A549 (cell line): ENCODE measurements around the gene NLRC5. TPM values are rescaled to one million over a fixed set of nuclear protein-coding genes. Genes with fewer than 3 reads are reported as not detected.

Experiments
- ATAC-seq, 2 experiments: fragments of 200-7000 bp in 1 of 2; fragments of >200 bp in 1 of 2; cut with Nextera tagmentation in 1 of 2; cut with Tn5 transposase in 1 of 2; 3 replicates each; pipeline versions ENCODE4 v1.8.0 to v1.9.1; 2018 to 2020; ENCODE audit warnings: mild to moderate bottlenecking in 1 of 2, moderate library complexity in 1 of 2
- CTCF ChIA-PET: fragments of 300-600 bp; sonication (Branson Sonifier 250); formaldehyde crosslinking; extraction: SDS; loops from one replicate; lab custom pipeline; 2021; ENCODE audit warnings: antibody characterized with exemption, inconsistent platforms; lab: Yijun Ruan, JAX
- POLR2A ChIA-PET: fragments of 350-600 bp; formaldehyde crosslinking; extraction: SDS; loops from one replicate; lab custom pipeline; 2021; ENCODE audit warnings: antibody characterized with exemption, inconsistent platforms; lab: Yijun Ruan, JAX
- DNase-seq, 2 experiments: peaks; one replicate each; pipeline versions ENCODE4 v3.0.0 to v3.0.0-alpha.2; 2011 to 2016; ENCODE audit warnings: low read depth in 1 of 2, low spot score in 1 of 2
- FAIRE-seq: peaks from 2 replicates; lab custom pipeline; 2011; peaks lifted over from hg19 to GRCh38; lab: Jason Lieb, UNC
- H3K27ac ChIP-seq, 2 experiments: fragments of >200 bp; sonication (Bioruptor Twin); formaldehyde crosslinking; 3 replicates each; pipeline ENCODE4 v1.5.1; 2016 to 2017
- H3K4me1 ChIP-seq: fragments of >200 bp; sonication (Bioruptor Twin); formaldehyde crosslinking; 3 replicates; pipeline ENCODE4 v1.6.1; 2016
- H3K4me2 ChIP-seq: fragments of >200 bp; sonication (Bioruptor Twin); formaldehyde crosslinking; 3 replicates; pipeline ENCODE4 v1.6.1; 2016
- H3K4me3 ChIP-seq: fragments of >200 bp; sonication (Bioruptor Twin); formaldehyde crosslinking; 3 replicates; pipeline ENCODE4 v1.5.1; 2016
- H3K9me3 ChIP-seq: fragments of >200 bp; sonication (Bioruptor Twin); formaldehyde crosslinking; 3 replicates; pipeline ENCODE4 v1.6.1; 2016
- BHLHE40 ChIP-seq: IDR thresholded peaks from 2 replicates; pipeline ENCODE4 v1.6.1; 2012; ENCODE audit warnings: low read depth, low read length, inconsistent platforms
- CBX2 ChIP-seq: fragments of 200-600 bp; sonication (generic); IDR thresholded peaks from 2 replicates; pipeline ENCODE4 v1.6.1; 2016; ENCODE audit warnings: low read depth, mild to moderate bottlenecking, borderline replicate concordance
- CEBPB ChIP-seq, 2 experiments: fragments of >200 bp in 1 of 2; sonication (Bioruptor Twin) in 1 of 2; formaldehyde crosslinking in 1 of 2; IDR thresholded peaks; 2 replicates each; pipeline ENCODE4 v1.6.1; 2012 to 2016
- EHMT2 ChIP-seq: fragments of 200-600 bp; sonication (generic); IDR thresholded peaks from 2 replicates; pipeline ENCODE4 v1.6.1; 2016; ENCODE audit warnings: antibody characterized with exemption, low read depth, mild to moderate bottlenecking, moderate library complexity
- FOSL2 ChIP-seq, 2 experiments: fragments of 450-650 bp in 1 of 2; fragments of >200 bp in 1 of 2; sonication (Bioruptor Twin) in 1 of 2; formaldehyde crosslinking; IDR thresholded peaks; 2 replicates each; pipeline versions ENCODE4 v1.5.0 to v1.6.1; 2016 to 2020; ENCODE audit warnings: mild to moderate bottlenecking in 1 of 2, moderate library complexity in 1 of 2
- FOXS1 ChIP-seq: fragments of 250-450 bp; sonication (Bioruptor Pico); IDR thresholded peaks from 2 replicates; pipeline ENCODE4 v1.5.0; 2020; ENCODE audit warnings: mild to moderate bottlenecking, moderate library complexity
- HOXA7 ChIP-seq: fragments of 250-450 bp; sonication (Bioruptor Pico); IDR thresholded peaks from 2 replicates; pipeline ENCODE4 v1.5.0; 2020; ENCODE audit warnings: mild to moderate bottlenecking, moderate library complexity
- HOXB5 ChIP-seq: fragments of 250-450 bp; sonication (Bioruptor Pico); IDR thresholded peaks from 2 replicates; pipeline ENCODE4 v1.5.0; 2020; ENCODE audit warnings: mild to moderate bottlenecking, moderate library complexity
- JUN ChIP-seq, 2 experiments: fragments of >200 bp; sonication (Bioruptor Twin); formaldehyde crosslinking; IDR thresholded peaks; 2 replicates in 1 of 2; 3 replicates in 1 of 2; pipeline ENCODE4 v1.6.1; 2016 to 2017
- KDM5A ChIP-seq: fragments of 200-600 bp; sonication (generic); IDR thresholded peaks from 2 replicates; pipeline ENCODE4 v1.6.1; 2016; ENCODE audit warnings: antibody characterized with exemption, mild to moderate bottlenecking
- MAFK ChIP-seq: fragments of 450-650 bp; IDR thresholded peaks from 2 replicates; pipeline ENCODE4 v1.6.1; 2014; ENCODE audit not compliant: partially characterized antibody
- NFE2L2 ChIP-seq: fragments of 150-350 bp; conservative IDR thresholded peaks from 2 replicates; pipeline ENCODE4 v1.6.1; 2014; ENCODE audit warnings: low read length
- NPAS2 ChIP-seq: fragments of 250-450 bp; sonication (Bioruptor Pico); IDR thresholded peaks from 2 replicates; pipeline ENCODE4 v1.8.0; 2022; ENCODE audit warnings: mild to moderate bottlenecking, moderate library complexity, borderline replicate concordance
- NR3C1 ChIP-seq: fragments of >200 bp; sonication (Bioruptor Twin); formaldehyde crosslinking; IDR thresholded peaks from 3 replicates; pipeline ENCODE4 v1.6.1; 2017
- POLR2A ChIP-seq: IDR thresholded peaks from 2 replicates; pipeline ENCODE4 v1.6.1; 2012; ENCODE audit warnings: mild to moderate bottlenecking, low read length
- RFX5 ChIP-seq: fragments of 450-650 bp; IDR thresholded peaks from 2 replicates; pipeline ENCODE4 v1.7.1; 2014; ENCODE audit warnings: antibody characterized with exemption, mild to moderate bottlenecking, moderate library complexity
- TFCP2L1 ChIP-seq: fragments of 250-450 bp; sonication (Bioruptor Pico); IDR thresholded peaks from 2 replicates; pipeline ENCODE4 v1.5.0; 2021; ENCODE audit warnings: mild to moderate bottlenecking
- ZFP36 ChIP-seq: fragments of 450-650 bp; IDR thresholded peaks from 2 replicates; pipeline ENCODE4 v1.6.1; 2014; ENCODE audit warnings: borderline replicate concordance; ENCODE audit not compliant: partially characterized antibody
- ZNF302 ChIP-seq: fragments of 250-450 bp; sonication (Bioruptor Pico); IDR thresholded peaks from 2 replicates; pipeline ENCODE4 v1.9.0; 2021; ENCODE audit warnings: inconsistent platforms, mild to moderate bottlenecking, moderate library complexity
- ZSCAN20 ChIP-seq: fragments of 250-450 bp; sonication (Bioruptor Pico); IDR thresholded peaks from 2 replicates; pipeline ENCODE4 v1.8.0; 2022; ENCODE audit warnings: mild to moderate bottlenecking, moderate library complexity
- WGBS: methylation state at CpG from one replicate; pipeline ENCODE4 v1.1.6; 2017; ENCODE audit errors: missing lambda C conversion rate; 5-methylcytosine and 5-hydroxymethylcytosine counted together
- polyA plus RNA-seq, 4 experiments: library from polyadenylated mRNA; depleted of rRNA in 3 of 4; stranded (reverse); fragments of >200 nt; fragmentation: RNase III in 1 of 4; extraction: RNeasy Plus Mini Kit Qiagen cat#74134 plus additional on column Dnase treatment in 1 of 4; gene quantifications; 2 replicates in 3 of 4; 3 replicates in 1 of 4; pipeline ENCODE4 v1.2.3, GENCODE V29; 2011 to 2017
- TF ChIP-seq, protein P1 (sequence below): IDR thresholded peaks from 2 replicates; pipeline ENCODE4 v1.6.1; 2012
- TF ChIP-seq, protein P2 (sequence below): fragments of 250-450 bp; sonication (Bioruptor Pico); IDR thresholded peaks from 2 replicates; pipeline ENCODE4 v1.5.0; 2021; ENCODE audit warnings: mild to moderate bottlenecking, moderate library complexity, borderline replicate concordance
- TF ChIP-seq, protein P3 (sequence below): fragments of 200-600 bp; sonication (generic); IDR thresholded peaks from 2 replicates; pipeline ENCODE4 v1.6.1; 2016; ENCODE audit warnings: antibody characterized with exemption, mild to moderate bottlenecking, moderate library complexity

Gene NLRC5
- polyA plus RNA-seq, 2 of the 4 experiments (the other 2 are of a cell fraction): 2.5 to 3.6 TPM

DNA sequence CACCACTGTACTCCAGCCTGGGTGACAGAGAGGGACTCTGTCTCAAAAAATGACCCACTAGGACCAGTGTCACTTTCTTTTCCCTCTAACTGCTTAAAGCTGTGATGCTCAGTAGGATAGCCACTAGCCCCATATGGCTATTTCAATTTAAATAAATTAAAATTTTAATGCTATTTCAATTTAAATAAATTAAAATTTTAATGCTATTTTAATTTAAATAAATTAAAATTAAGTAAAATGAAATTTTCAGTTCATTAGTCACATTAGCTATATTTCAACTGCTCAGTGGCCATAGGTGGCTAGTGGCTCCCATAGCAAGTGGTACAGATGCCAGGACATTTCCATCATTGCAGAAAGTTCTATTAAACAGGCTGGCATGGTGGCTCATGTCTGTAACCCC, 43.0 kb downstream of the NLRC5 start:
- Histone ChIP-seq H3K4me1 (no peaks in the 10 kb centered on the region), H3K27ac (no peak overlapping the region), H3K4me2 (no peak overlapping the region), H3K9me3 (no peaks in the 10 kb centered on the region), H3K4me3 (no peak overlapping the region)
- no peak for FAIRE-seq
- DNase-seq: no peak
- ChIA-PET POLR2A (no interaction called here), CTCF (interaction anchor here (0.9 to 1.8 kb wide), 2 partner anchors 10 to 239 kb away, joined by 4 read pairs; no protein-coding TSS in a partner anchor)
- no peak for TF ChIP-seq CBX2
- no peak for ATAC-seq

DNA sequence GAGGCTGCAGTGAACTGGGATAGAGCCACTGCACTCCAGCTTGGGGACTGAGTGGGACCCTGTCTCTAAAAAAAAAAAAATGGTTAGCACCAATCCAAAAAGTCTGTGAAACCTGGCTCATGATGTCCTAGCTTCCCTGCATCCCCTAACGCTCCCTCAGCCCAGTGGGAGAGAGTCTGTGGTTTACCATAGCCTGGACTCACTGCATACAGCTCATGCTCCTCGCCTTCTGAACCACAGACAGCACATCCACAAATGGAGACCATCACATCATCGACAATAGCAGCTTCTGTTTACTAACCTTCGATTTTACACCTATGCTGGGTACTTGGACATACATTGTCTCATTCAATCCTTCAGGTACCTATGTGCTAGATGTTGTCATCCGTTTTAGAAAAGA, 43.6 kb downstream of the NLRC5 start:
- H3K4me3 ChIP-seq: no peak overlapping the region
- POLR2A ChIA-PET: no interaction called here
- WGBS: 48% methylated on average over 5 of the region's 5 CpGs
- FAIRE-seq (no peak), DNase-seq (no peak), ATAC-seq (no peak)
- no peak overlapping the region for H3K27ac ChIP-seq
- H3K4me1 ChIP-seq: no peaks in the 10 kb centered on the region
- no peaks in the 10 kb centered on the region for H3K9me3 ChIP-seq
- CTCF ChIA-PET: interaction anchor here (0.9 to 1.8 kb wide), 2 partner anchors 11 to 239 kb away, joined by 4 read pairs; no protein-coding TSS in a partner anchor
- no peak for TF ChIP-seq CEBPB (IDR thresholded peaks at IDR 0.05)
- no peak for TF ChIP-seq NFE2L2
- TF ChIP-seq, protein P1, sequence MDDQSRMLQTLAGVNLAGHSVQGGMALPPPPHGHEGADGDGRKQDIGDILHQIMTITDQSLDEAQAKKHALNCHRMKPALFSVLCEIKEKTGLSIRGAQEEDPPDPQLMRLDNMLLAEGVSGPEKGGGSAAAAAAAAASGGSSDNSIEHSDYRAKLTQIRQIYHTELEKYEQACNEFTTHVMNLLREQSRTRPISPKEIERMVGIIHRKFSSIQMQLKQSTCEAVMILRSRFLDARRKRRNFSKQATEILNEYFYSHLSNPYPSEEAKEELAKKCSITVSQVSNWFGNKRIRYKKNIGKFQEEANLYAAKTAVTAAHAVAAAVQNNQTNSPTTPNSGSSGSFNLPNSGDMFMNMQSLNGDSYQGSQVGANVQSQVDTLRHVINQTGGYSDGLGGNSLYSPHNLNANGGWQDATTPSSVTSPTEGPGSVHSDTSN: no peak
- TF ChIP-seq, protein P2, sequence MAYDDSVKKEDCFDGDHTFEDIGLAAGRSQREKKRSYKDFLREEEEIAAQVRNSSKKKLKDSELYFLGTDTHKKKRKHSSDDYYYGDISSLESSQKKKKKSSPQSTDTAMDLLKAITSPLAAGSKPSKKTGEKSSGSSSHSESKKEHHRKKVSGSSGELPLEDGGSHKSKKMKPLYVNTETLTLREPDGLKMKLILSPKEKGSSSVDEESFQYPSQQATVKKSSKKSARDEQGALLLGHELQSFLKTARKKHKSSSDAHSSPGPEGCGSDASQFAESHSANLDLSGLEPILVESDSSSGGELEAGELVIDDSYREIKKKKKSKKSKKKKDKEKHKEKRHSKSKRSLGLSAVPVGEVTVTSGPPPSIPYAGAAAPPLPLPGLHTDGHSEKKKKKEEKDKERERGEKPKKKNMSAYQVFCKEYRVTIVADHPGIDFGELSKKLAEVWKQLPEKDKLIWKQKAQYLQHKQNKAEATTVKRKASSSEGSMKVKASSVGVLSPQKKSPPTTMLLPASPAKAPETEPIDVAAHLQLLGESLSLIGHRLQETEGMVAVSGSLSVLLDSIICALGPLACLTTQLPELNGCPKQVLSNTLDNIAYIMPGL: no peak
- TF ChIP-seq FOSL2 (IDR thresholded peaks at IDR 0.05): no peak
- TF ChIP-seq FOSL2 (CRISPR knock-in tag; IDR thresholded peaks at IDR 0.05): no peak
- no peak for TF ChIP-seq FOXS1 (CRISPR knock-in tag)
- no peak overlapping the region for H3K4me2 ChIP-seq

DNA sequence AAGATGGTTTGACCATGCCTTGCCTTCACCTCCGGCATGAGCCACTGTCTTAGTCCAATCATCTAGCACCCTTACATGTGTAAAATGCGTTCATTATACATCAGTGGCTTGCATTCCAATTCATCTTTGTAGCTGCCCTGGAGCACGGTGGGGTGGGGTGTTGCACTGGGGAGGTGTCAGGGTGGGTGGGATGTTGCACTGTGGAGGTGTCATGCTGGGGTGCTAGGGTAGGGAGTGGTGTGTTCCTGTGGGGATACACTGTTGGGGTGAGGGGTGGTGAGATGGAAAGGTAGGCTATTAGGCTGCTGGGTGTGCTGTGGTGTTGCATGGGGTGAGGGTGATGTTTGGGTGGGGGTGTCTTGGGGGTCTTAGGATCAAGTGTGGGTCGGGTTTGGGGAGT, 47.0 kb downstream of the NLRC5 start:
- CTCF ChIA-PET: interaction anchor here (0.9 to 1.5 kb wide), 3 partner anchors 9 to 381 kb away, joined by 3 to 4 read pairs (median 3); no protein-coding TSS in a partner anchor
- Histone ChIP-seq H3K9me3 (peaks cover 6% of the 10 kb centered on the region; the same call in 1 of the 3 replicates), H3K4me2 (no peak overlapping the region), H3K4me1 (no peaks in the 10 kb centered on the region), H3K4me3 (no peak overlapping the region), H3K27ac (no peak overlapping the region)
- TF ChIP-seq ZFP36 (no peak), KDM5A (no peak), NPAS2 (CRISPR knock-in tag) (no peak), ZNF302 (CRISPR knock-in tag) (no peak), HOXB5 (no peak), BHLHE40 (no peak), ZSCAN20 (CRISPR knock-in tag) (no peak), MAFK (no peak), EHMT2 (no peak), HOXA7 (CRISPR knock-in tag) (no peak), FOSL2 (IDR thresholded peaks at IDR 0.05) (no peak), FOSL2 (CRISPR knock-in tag; IDR thresholded peaks at IDR 0.05) (no peak), TFCP2L1 (no peak), NR3C1 (no peak)
- POLR2A ChIA-PET: no interaction called here
- DNase-seq (no peak), ATAC-seq (no peak), FAIRE-seq (no peak)
- WGBS: 50% methylated on average over 4 of the region's 4 CpGs

DNA sequence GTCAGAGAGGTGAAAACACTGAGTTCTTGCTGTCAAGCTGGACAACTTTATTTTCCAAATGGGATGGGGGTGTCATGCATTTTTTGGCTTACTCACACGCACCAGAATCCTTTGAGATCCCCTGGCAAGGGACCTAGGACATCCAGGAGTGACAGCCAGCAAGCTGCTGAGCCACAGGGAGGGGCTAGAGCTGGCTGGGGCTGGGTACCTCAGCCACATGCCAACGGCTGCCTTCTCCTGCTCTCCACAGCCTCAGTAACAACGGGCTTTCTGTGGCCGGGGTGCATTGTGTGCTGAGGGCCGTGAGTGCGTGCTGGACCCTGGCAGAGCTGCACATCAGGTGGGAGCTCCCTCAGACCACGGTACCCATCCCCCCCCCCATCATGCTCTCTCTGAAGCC, 47.6 kb downstream of the NLRC5 start:
- Histone ChIP-seq H3K27ac (no peak overlapping the region), H3K4me1 (no peaks in the 10 kb centered on the region), H3K4me2 (no peak overlapping the region), H3K4me3 (no peak overlapping the region), H3K9me3 (peaks cover 7% of the 10 kb centered on the region; the same call in 1 of the 3 replicates)
- ATAC-seq (no peak), FAIRE-seq (no peak), DNase-seq (no peak)
- POLR2A ChIA-PET: no interaction called here
- WGBS: 22% methylated on average over 1 of the region's 7 CpGs
- CTCF ChIA-PET: interaction anchor here (0.9 to 1.5 kb wide), 4 partner anchors 8 to 380 kb away, joined by 3 to 4 read pairs (median 3); no protein-coding TSS in a partner anchor
- TF ChIP-seq, protein P2: no peak
- TF ChIP-seq TFCP2L1 (no peak), HOXB5 (no peak), NFE2L2 (no peak), POLR2A (no peak), RFX5 (no peak), EHMT2 (no peak), JUN (IDR thresholded peaks at IDR 0.05) (no peak), NR3C1 (no peak)
- TF ChIP-seq, protein P3, sequence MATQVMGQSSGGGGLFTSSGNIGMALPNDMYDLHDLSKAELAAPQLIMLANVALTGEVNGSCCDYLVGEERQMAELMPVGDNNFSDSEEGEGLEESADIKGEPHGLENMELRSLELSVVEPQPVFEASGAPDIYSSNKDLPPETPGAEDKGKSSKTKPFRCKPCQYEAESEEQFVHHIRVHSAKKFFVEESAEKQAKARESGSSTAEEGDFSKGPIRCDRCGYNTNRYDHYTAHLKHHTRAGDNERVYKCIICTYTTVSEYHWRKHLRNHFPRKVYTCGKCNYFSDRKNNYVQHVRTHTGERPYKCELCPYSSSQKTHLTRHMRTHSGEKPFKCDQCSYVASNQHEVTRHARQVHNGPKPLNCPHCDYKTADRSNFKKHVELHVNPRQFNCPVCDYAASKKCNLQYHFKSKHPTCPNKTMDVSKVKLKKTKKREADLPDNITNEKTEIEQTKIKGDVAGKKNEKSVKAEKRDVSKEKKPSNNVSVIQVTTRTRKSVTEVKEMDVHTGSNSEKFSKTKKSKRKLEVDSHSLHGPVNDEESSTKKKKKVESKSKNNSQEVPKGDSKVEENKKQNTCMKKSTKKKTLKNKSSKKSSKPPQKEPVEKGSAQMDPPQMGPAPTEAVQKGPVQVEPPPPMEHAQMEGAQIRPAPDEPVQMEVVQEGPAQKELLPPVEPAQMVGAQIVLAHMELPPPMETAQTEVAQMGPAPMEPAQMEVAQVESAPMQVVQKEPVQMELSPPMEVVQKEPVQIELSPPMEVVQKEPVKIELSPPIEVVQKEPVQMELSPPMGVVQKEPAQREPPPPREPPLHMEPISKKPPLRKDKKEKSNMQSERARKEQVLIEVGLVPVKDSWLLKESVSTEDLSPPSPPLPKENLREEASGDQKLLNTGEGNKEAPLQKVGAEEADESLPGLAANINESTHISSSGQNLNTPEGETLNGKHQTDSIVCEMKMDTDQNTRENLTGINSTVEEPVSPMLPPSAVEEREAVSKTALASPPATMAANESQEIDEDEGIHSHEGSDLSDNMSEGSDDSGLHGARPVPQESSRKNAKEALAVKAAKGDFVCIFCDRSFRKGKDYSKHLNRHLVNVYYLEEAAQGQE: no peak
